Erythroblast (primary cell): Measurements from ENCODE around the gene RIMBP2.

Experiments used
- GATA1 ChIP-seq: IDR thresholded peaks from 2 replicates; pipeline ENCODE4 v1.6.1; 2011; ENCODE audit warnings: low read depth, mild to moderate bottlenecking, control low read depth, low read length, moderate library complexity
- POLR2A ChIP-seq: IDR thresholded peaks from 2 replicates; pipeline ENCODE4 v1.6.1; 2011; ENCODE audit warnings: mild to moderate bottlenecking, low read length

GRCh38 chr12:130702966-130703732, 12.9 kb downstream of the RIMBP2 start:
- no peak for TF ChIP-seq POLR2A
- TF ChIP-seq GATA1, result no peak
